ENCODE results near the gene SPRR4. TPM values are rescaled to one million over a fixed set of nuclear protein-coding genes. Genes with fewer than 3 reads are reported as not detected.

The SPRR4 gene
- polyA plus RNA-seq, 1 donor from 2014 or later = not detected

- H3K9me3 ChIP-seq (ENCODE audit: low read length) = no peaks in the 10 kb centered on the region
- H3K4me3 ChIP-seq (ENCODE audit: low read length) = no peak overlapping the region
- H3K9me2 ChIP-seq (ENCODE audit: insufficient read depth, low read length) = no peaks in the 10 kb centered on the region
- H3K36me3 ChIP-seq (ENCODE audit: insufficient read depth, low read length) = no peaks in the 10 kb centered on the region
- H4K20me1 ChIP-seq (ENCODE audit: insufficient read depth) = no peaks in the 10 kb centered on the region
- no peaks in the 10 kb centered on the region for H3K79me2 ChIP-seq (replicated peaks; ENCODE audit: insufficient read depth, low read length)
- H3K9ac ChIP-seq (ENCODE audit: low read length) = no peak overlapping the region
- no peak overlapping the region for H2AFZ ChIP-seq (ENCODE audit: low read depth, low read length)
- H3F3A ChIP-seq (ENCODE audit: insufficient read depth, low read length, poor library complexity, severe bottlenecking) = no peaks in the 10 kb centered on the region
- H3K4me2 ChIP-seq (ENCODE audit: low read length) = no peak overlapping the region
- no peaks in the 10 kb centered on the region for H3K27me3 ChIP-seq (ENCODE audit: insufficient read depth, low read depth, low read length)
- TF ChIP-seq EP300 (conservative IDR thresholded peaks at IDR 0.05; ENCODE audit: poor library complexity, severe bottlenecking) = no peak
- TF ChIP-seq, protein P1, sequence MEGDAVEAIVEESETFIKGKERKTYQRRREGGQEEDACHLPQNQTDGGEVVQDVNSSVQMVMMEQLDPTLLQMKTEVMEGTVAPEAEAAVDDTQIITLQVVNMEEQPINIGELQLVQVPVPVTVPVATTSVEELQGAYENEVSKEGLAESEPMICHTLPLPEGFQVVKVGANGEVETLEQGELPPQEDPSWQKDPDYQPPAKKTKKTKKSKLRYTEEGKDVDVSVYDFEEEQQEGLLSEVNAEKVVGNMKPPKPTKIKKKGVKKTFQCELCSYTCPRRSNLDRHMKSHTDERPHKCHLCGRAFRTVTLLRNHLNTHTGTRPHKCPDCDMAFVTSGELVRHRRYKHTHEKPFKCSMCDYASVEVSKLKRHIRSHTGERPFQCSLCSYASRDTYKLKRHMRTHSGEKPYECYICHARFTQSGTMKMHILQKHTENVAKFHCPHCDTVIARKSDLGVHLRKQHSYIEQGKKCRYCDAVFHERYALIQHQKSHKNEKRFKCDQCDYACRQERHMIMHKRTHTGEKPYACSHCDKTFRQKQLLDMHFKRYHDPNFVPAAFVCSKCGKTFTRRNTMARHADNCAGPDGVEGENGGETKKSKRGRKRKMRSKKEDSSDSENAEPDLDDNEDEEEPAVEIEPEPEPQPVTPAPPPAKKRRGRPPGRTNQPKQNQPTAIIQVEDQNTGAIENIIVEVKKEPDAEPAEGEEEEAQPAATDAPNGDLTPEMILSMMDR (IDR thresholded peaks at IDR 0.05; ENCODE audit: poor library complexity, severe bottlenecking) = no peak
- no peak for TF ChIP-seq POLR2AphosphoS5 (IDR thresholded peaks at IDR 0.05)
- no peak for TF ChIP-seq TAF1 (IDR thresholded peaks at IDR 0.05; ENCODE audit: low read depth)
- TF ChIP-seq RAD21 (conservative IDR thresholded peaks at IDR 0.05) = no peak
- TF ChIP-seq SMC3 (conservative IDR thresholded peaks at IDR 0.05; ENCODE audit: poor library complexity) = no peak
- no peak for TF ChIP-seq REST (IDR thresholded peaks at IDR 0.05; ENCODE audit: borderline replicate concordance)
- TF ChIP-seq EZH2 (IDR thresholded peaks at IDR 0.05; ENCODE audit: borderline replicate concordance, insufficient read depth, low read length, poor library complexity, severe bottlenecking) = no peak
- no peak for TF ChIP-seq MXI1 (conservative IDR thresholded peaks at IDR 0.05; ENCODE audit: poor library complexity, severe bottlenecking)
- H3K27ac ChIP-seq (ENCODE audit: low read length) = no peak overlapping the region
Observed at GRCh38 chr1:152953761-152954160, 16.7 kb upstream of the SPRR4 start.

GRCh38 chr1:152954436-152954835 lies 16.0 kb upstream of the SPRR4 start:
- TF ChIP-seq, protein P1 (IDR thresholded peaks at IDR 0.05; ENCODE audit: poor library complexity, severe bottlenecking) = no peak
- no peak for TF ChIP-seq REST (IDR thresholded peaks at IDR 0.05; ENCODE audit: borderline replicate concordance)
- TF ChIP-seq EP300 (conservative IDR thresholded peaks at IDR 0.05; ENCODE audit: poor library complexity, severe bottlenecking) = no peak
- TF ChIP-seq SMC3 (conservative IDR thresholded peaks at IDR 0.05; ENCODE audit: poor library complexity) = no peak
- TF ChIP-seq EZH2 (IDR thresholded peaks at IDR 0.05; ENCODE audit: borderline replicate concordance, insufficient read depth, low read length, poor library complexity, severe bottlenecking) = no peak
- H2AFZ ChIP-seq (ENCODE audit: low read depth, low read length) = no peak overlapping the region
- H3K9ac ChIP-seq (ENCODE audit: low read length) = no peak overlapping the region

More at GRCh38 chr1:152954436-152954835, 16.0 kb upstream of the SPRR4 start:
- no peaks in the 10 kb centered on the region for H4K20me1 ChIP-seq (ENCODE audit: insufficient read depth)
- H3K4me2 ChIP-seq (ENCODE audit: low read length) = no peak overlapping the region
- no peaks in the 10 kb centered on the region for H3K79me2 ChIP-seq (replicated peaks; ENCODE audit: insufficient read depth, low read length)
- no peaks in the 10 kb centered on the region for H3F3A ChIP-seq (ENCODE audit: insufficient read depth, low read length, poor library complexity, severe bottlenecking)
- no peaks in the 10 kb centered on the region for H3K9me3 ChIP-seq (ENCODE audit: low read length)
- H3K4me3 ChIP-seq (ENCODE audit: low read length) = no peak overlapping the region
- H3K27ac ChIP-seq (ENCODE audit: low read length) = no peak overlapping the region
- H3K27me3 ChIP-seq (ENCODE audit: insufficient read depth, low read depth, low read length) = no peaks in the 10 kb centered on the region
- H3K36me3 ChIP-seq (ENCODE audit: insufficient read depth, low read length) = no peaks in the 10 kb centered on the region
- no peaks in the 10 kb centered on the region for H3K9me2 ChIP-seq (ENCODE audit: insufficient read depth, low read length)
